Activated B cell treated with CpG ODN at 0.5 μM for 24 hours (primary cell): Measurements from ENCODE around the gene TIAL1. TPM values are rescaled to one million over a fixed set of nuclear protein-coding genes. Genes with fewer than 3 reads are reported as not detected.

Source experiments
- ATAC-seq: fragments of 200-7000 bp; cut with Tn5 transposase; one replicate; pipeline ENCODE4 v1.10.0; 2021; ENCODE audit warnings: low read depth, mild to moderate bottlenecking, moderate library complexity
- CTCF ChIA-PET: fragments of 350-600 bp; sonication (Branson Sonifier 250); formaldehyde crosslinking; loops from one replicate; lab custom pipeline; 2021; ENCODE audit warnings: antibody characterized with exemption; lab: Charles Lee
- POLR2A ChIA-PET: fragments of 350-600 bp; sonication (Branson Sonifier 250); formaldehyde crosslinking; loops from one replicate; lab custom pipeline; 2021; ENCODE audit warnings: antibody characterized with exemption; lab: Charles Lee
- DNase-seq: peaks from one replicate; pipeline ENCODE4 v3.0.0; 2022
- H3K27ac Mint-ChIP-seq: one replicate; pipeline ENCODE4 v1.8.0; 2020; ENCODE audit warnings: mixed read lengths
- H3K27me3 Mint-ChIP-seq: one replicate; pipeline ENCODE4 v1.8.0; 2021; ENCODE audit warnings: mixed read lengths
- H3K36me3 Mint-ChIP-seq: one replicate; pipeline ENCODE4 v1.8.0; 2021; ENCODE audit warnings: low read depth, mixed read lengths
- H3K4me1 Mint-ChIP-seq: one replicate; pipeline ENCODE4 v1.8.0; 2021; ENCODE audit warnings: mixed read lengths
- H3K4me3 Mint-ChIP-seq: one replicate; pipeline ENCODE4 v1.8.0; 2020; ENCODE audit warnings: mild to moderate bottlenecking, mixed read lengths
- H3K9me3 Mint-ChIP-seq: one replicate; pipeline ENCODE4 v1.8.0; 2020; ENCODE audit warnings: mixed read lengths
- CTCF ChIP-seq: fragments of 200-600 bp; IDR thresholded peaks from one replicate; pipeline ENCODE4 v1.8.0; 2022; ENCODE audit warnings: antibody characterized with exemption, mild to moderate bottlenecking
- intact Hi-C: fragments of 100-400 bp; cut with micrococcal nuclease; formaldehyde crosslinking; loops from one replicate; pipeline ENCODE4 v1.15.1; 2024
- total RNA-seq: library from RNA; stranded (reverse); gene quantifications from 2 replicates; pipeline ENCODE4 v1.2.3, GENCODE V29; 2022

Gene TIAL1
- total RNA-seq, 1 donor from 2014 or later: 155 TPM

- DNase-seq: no peak
- Mint-ChIP-seq H3K4me3 (no peak overlapping the region), H3K9me3 (no peaks in the 10 kb centered on the region), H3K4me1 (no peaks in the 10 kb centered on the region), H3K27ac (no peak overlapping the region), H3K36me3 (no peaks in the 10 kb centered on the region), H3K27me3 (peaks cover 14% of the 10 kb centered on the region)
- ChIA-PET CTCF (no interaction called here), POLR2A (no interaction called here)
- ATAC-seq: no peak
- TF ChIP-seq CTCF: no peak
- intact Hi-C loops: no loop called here
These were observed 47.3 kb downstream of the TIAL1 start for GRCh38 chr10:119549247-119549999.

- CTCF ChIA-PET: interaction anchor here (0.7 to 1.6 kb wide), 2 partner anchors 100 to 129 kb away, joined by 3 to 4 read pairs; no protein-coding TSS in a partner anchor
- no peaks in the 10 kb centered on the region for H3K36me3 Mint-ChIP-seq
- POLR2A ChIA-PET: no interaction called here
- no peak for TF ChIP-seq CTCF
- no peak for ATAC-seq
- H3K4me3 Mint-ChIP-seq: no peak overlapping the region
- DNase-seq: no peak
- H3K27me3 Mint-ChIP-seq: peaks cover 14% of the 10 kb centered on the region
- H3K27ac Mint-ChIP-seq: no peak overlapping the region
- intact Hi-C loops: no loop called here
- peaks cover 18% of the 10 kb centered on the region for H3K4me1 Mint-ChIP-seq
- H3K9me3 Mint-ChIP-seq: no peaks in the 10 kb centered on the region
These were observed 50.8 kb downstream of the TIAL1 start for GRCh38 chr10:119546009-119546408.

- no peak for ATAC-seq
- ChIA-PET CTCF (interaction anchor here (1.6 kb wide), 1 partner anchor 100 kb away, joined by 4 read pairs; no protein-coding TSS in a partner anchor), POLR2A (interaction anchor here (0.6 kb wide), 1 partner anchor 89 kb away, joined by 4 read pairs; no protein-coding TSS in a partner anchor)
- peaks cover 23% of the 10 kb centered on the region for H3K4me1 Mint-ChIP-seq
- peaks cover 14% of the 10 kb centered on the region for H3K27me3 Mint-ChIP-seq
- intact Hi-C loops: no loop called here
- no peaks in the 10 kb centered on the region for H3K36me3 Mint-ChIP-seq
- no peak overlapping the region for H3K27ac Mint-ChIP-seq
- no peak for TF ChIP-seq CTCF
- no peak for DNase-seq
- no peaks in the 10 kb centered on the region for H3K9me3 Mint-ChIP-seq
- H3K4me3 Mint-ChIP-seq: no peak overlapping the region
These were observed 51.5 kb downstream of the TIAL1 start for GRCh38 chr10:119545310-119545709.

- DNase-seq (no peak), ATAC-seq (no peak)
- ChIA-PET POLR2A (interaction anchor here (0.6 to 2.2 kb wide), 8 partner anchors 21 to 345 kb away, joined by 3 to 36 read pairs (median 5); no protein-coding TSS in a partner anchor), CTCF (interaction anchor here (1.0 to 4.4 kb wide), 14 partner anchors 10 to 349 kb away, joined by 3 to 36 read pairs (median 4); no protein-coding TSS in a partner anchor)
- Mint-ChIP-seq H3K36me3 (no peaks in the 10 kb centered on the region), H3K9me3 (no peaks in the 10 kb centered on the region), H3K27ac (peak overlapping the region; percentile 87), H3K4me3 (peak overlapping the region; percentile 91), H3K4me1 (peaks cover 31% of the 10 kb centered on the region), H3K27me3 (peaks cover 14% of the 10 kb centered on the region)
- no peak for TF ChIP-seq CTCF
- intact Hi-C loops: loop anchor here (1.0 to 5.0 kb wide), 15 partner anchors 27 to 977 kb away; partner anchors contain the start of genes BAG3, PRDX3 and TIAL1
These were observed 52.7 kb downstream of the TIAL1 start for GRCh38 chr10:119543814-119544642.
